Measurements from ENCODE around the gene PLCH1.
A peak's percentile ranks its signal among the peaks of the same experiment; 100 is the strongest.

The PLCH1 gene

GRCh38 chr3:155448531-155448930 is 296.3 kb downstream of the PLCH1 start:
- DNase-seq: no peak

GRCh38 chr3:155446366-155446765 is 298.5 kb downstream of the PLCH1 start:
- no peak for DNase-seq

GRCh38 chr3:155444771-155445170 is 300.1 kb downstream of the PLCH1 start:
- DNase-seq: no peak

- DNase-seq: no peak
Observed at GRCh38 chr3:155443815-155444214, 301.1 kb downstream of the PLCH1 start.

- no peak for DNase-seq
Observed at GRCh38 chr3:155442072-155442471, 302.8 kb downstream of the PLCH1 start.

GRCh38 chr3:155441506-155441905 is 303.4 kb downstream of the PLCH1 start:
- no peak for DNase-seq

- no peak for DNase-seq
Observed at GRCh38 chr3:155441026-155441425, 303.8 kb downstream of the PLCH1 start.

GRCh38 chr3:155435821-155436220 is 309.1 kb downstream of the PLCH1 start:
- DNase-seq: no peak

- DNase-seq: no peak
Observed at GRCh38 chr3:155431856-155432570, 312.9 kb downstream of the PLCH1 start.

- no peak for DNase-seq
Observed at GRCh38 chr3:155428563-155428962, 316.3 kb downstream of the PLCH1 start.

- DNase-seq: no peak
Observed at GRCh38 chr3:155426524-155427230, 318.2 kb downstream of the PLCH1 start.

- DNase-seq: peak; percentile 48
Observed at GRCh38 chr3:155425396-155425795, 319.5 kb downstream of the PLCH1 start.

GRCh38 chr3:155424323-155424710 is 320.6 kb downstream of the PLCH1 start:
- no peak for DNase-seq

- DNase-seq: peak; percentile 74
Observed at GRCh38 chr3:155423526-155424322, 321.1 kb downstream of the PLCH1 start.

GRCh38 chr3:155420881-155421486 is 323.9 kb downstream of the PLCH1 start:
- no peak for DNase-seq

- DNase-seq: no peak
Observed at GRCh38 chr3:155420406-155420805, 324.5 kb downstream of the PLCH1 start.

- peak; percentile 32 for DNase-seq
Observed at GRCh38 chr3:155418407-155418806, 326.5 kb downstream of the PLCH1 start.

- DNase-seq: no peak
Observed at GRCh38 chr3:155417119-155417517, 327.8 kb downstream of the PLCH1 start.

GRCh38 chr3:155416500-155417118 is 328.3 kb downstream of the PLCH1 start:
- DNase-seq: no peak

GRCh38 chr3:155412904-155413303 is 332.0 kb downstream of the PLCH1 start:
- no peak for DNase-seq

- no peak for DNase-seq
Observed at GRCh38 chr3:155411500-155412223, 333.2 kb downstream of the PLCH1 start.

GRCh38 chr3:155409336-155409735 is 335.5 kb downstream of the PLCH1 start:
- no peak for DNase-seq

All from NCI-H524 treated with DMSO at 0.1 percent for 48 hours (cell line).